ENCODE results near the gene ARHGAP10.
A peak's percentile ranks its signal among the peaks of the same experiment; 100 is the strongest.

Gene ARHGAP10

DNA sequence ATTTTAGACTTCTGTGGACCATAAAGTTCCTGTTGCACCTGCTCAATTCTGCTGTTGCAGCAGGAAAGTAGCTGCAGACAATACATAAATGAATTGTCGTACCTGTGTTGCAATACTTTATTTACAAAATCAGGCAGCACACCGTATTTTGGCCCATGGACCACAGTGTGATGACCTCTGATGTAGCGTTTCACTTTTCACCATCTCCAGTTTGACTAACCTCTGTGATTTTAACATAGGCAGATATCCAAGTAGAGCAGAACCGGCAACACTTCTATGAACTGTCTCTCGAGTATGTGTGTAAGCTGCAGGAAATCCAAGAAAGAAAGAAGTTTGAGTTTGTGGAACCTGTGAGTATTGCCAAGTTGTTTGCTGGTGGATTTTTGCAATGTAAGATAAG is 132.7 kb downstream of the ARHGAP10 start:
- H3K9me3 ChIP-seq: no peaks in the 10 kb centered on the region
- TF ChIP-seq, protein P1, sequence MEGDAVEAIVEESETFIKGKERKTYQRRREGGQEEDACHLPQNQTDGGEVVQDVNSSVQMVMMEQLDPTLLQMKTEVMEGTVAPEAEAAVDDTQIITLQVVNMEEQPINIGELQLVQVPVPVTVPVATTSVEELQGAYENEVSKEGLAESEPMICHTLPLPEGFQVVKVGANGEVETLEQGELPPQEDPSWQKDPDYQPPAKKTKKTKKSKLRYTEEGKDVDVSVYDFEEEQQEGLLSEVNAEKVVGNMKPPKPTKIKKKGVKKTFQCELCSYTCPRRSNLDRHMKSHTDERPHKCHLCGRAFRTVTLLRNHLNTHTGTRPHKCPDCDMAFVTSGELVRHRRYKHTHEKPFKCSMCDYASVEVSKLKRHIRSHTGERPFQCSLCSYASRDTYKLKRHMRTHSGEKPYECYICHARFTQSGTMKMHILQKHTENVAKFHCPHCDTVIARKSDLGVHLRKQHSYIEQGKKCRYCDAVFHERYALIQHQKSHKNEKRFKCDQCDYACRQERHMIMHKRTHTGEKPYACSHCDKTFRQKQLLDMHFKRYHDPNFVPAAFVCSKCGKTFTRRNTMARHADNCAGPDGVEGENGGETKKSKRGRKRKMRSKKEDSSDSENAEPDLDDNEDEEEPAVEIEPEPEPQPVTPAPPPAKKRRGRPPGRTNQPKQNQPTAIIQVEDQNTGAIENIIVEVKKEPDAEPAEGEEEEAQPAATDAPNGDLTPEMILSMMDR (IDR thresholded peaks at IDR 0.05): no peak
- peaks cover 17 to 34% (median 19%) of the 10 kb centered on the region in 3 donors for H3K36me3 ChIP-seq
- H3K27ac ChIP-seq: peak overlapping the region; percentile 66 to 75
- DNase-seq: no peak
- H3K4me3 ChIP-seq: no peak overlapping the region
- intact Hi-C loops (cut with DNase I; ENCODE audit: low total_unique reads): loop anchor here (5.0 to 10.0 kb wide), 2 partner anchors 132 to 250 kb away; partner anchors contain the start of genes ARHGAP10 and TMEM184C
- H3K27me3 ChIP-seq: no peaks in the 10 kb centered on the region
- H3K4me1 ChIP-seq: peaks cover 0 to 70% (median 44%) of the 10 kb centered on the region in 4 donors

- peaks cover 19 to 34% (median 20%) of the 10 kb centered on the region in 3 donors for H3K36me3 ChIP-seq
- H3K4me3 ChIP-seq: no peak overlapping the region
- peak overlapping the region; percentile 46 to 75 for H3K27ac ChIP-seq
- peaks cover 0 to 57% (median 40%) of the 10 kb centered on the region in 4 donors for H3K4me1 ChIP-seq
- H3K9me3 ChIP-seq: no peaks in the 10 kb centered on the region
- intact Hi-C loops (cut with DNase I; ENCODE audit: low total_unique reads): loop anchor here (2.0 to 10.0 kb wide), 2 partner anchors 157 to 251 kb away; partner anchors contain the start of gene TMEM184C
- no peaks in the 10 kb centered on the region for H3K27me3 ChIP-seq
- DNase-seq: no peak
- TF ChIP-seq, protein P1 (IDR thresholded peaks at IDR 0.05): no peak
Observed at GRCh38 chr4:147865926-147866325, 134.0 kb downstream of the ARHGAP10 start.

GRCh38 chr4:147866532-147867271 is 134.8 kb downstream of the ARHGAP10 start:
- H3K4me3 ChIP-seq: no peak overlapping the region
- no peaks in the 10 kb centered on the region for H3K9me3 ChIP-seq
- TF ChIP-seq, protein P1 (IDR thresholded peaks at IDR 0.05): peak; percentile 98 to 100
- peaks cover 0 to 49% (median 32%) of the 10 kb centered on the region in 4 donors for H3K4me1 ChIP-seq
- peaks cover 19 to 28% (median 20%) of the 10 kb centered on the region in 3 donors for H3K36me3 ChIP-seq
- intact Hi-C loops (cut with DNase I; ENCODE audit: low total_unique reads): loop anchor here (2.0 to 10.0 kb wide), 2 partner anchors 158 to 252 kb away; partner anchors contain the start of gene TMEM184C
- DNase-seq: peak; percentile 93 to 95
- H3K27me3 ChIP-seq: no peaks in the 10 kb centered on the region
- H3K27ac ChIP-seq: peak overlapping the region; percentile 46 to 75

DNA sequence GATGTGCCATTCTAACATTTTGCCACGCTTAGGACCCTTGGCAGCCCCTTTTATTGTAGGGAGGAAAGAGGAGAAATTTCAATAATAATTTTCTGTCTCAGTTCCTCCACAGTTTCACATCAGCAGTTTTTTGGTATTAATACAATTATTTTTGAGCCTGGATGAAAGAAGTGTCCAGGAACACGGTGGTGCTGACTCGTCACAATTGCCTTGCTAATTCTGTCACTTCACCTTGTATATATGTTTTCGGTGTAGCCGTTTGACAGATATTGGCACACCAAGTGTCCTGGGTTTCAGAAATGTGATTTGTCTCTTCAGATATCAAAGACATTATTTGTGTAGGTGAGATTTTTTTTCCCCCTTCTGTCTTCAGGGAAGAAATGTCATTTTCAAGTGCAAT is 142.2 kb downstream of the ARHGAP10 start:
- Histone ChIP-seq H3K36me3 (peaks cover 38 to 43% (median 40%) of the 10 kb centered on the region in 3 donors), H3K27ac (no peak overlapping the region), H3K4me3 (no peak overlapping the region), H3K4me1 (peaks cover 0 to 4% (median 0%) of the 10 kb centered on the region in 4 donors), H3K9me3 (no peaks in the 10 kb centered on the region), H3K27me3 (no peaks in the 10 kb centered on the region)
- TF ChIP-seq, protein P1 (IDR thresholded peaks at IDR 0.05): no peak
- DNase-seq: no peak
- intact Hi-C loops (cut with DNase I; ENCODE audit: low total_unique reads): no loop called here

DNA sequence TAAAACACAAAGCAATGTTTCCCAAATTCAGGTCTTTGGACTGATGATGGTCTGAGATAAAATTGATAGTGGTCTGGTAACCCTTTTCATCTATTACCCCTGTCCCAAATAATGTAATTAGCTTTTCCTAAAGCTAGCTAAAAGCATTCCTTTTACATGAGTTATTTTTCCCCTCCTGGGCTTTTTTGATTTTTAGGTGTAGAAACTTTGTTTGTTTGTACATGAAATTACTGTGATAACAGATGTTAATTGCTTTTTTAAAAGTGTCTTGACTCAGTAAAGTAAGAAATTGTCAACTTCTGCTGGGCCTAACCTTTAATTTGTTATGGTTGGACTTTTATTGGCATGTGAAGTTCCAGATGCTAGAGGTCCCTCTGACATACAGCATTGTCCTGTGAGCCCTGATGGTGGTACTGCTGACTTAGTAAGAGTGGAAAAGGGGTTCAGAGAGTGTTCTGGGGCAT is 145.5 kb downstream of the ARHGAP10 start:
- no peaks in the 10 kb centered on the region for H3K9me3 ChIP-seq
- intact Hi-C loops (cut with DNase I; ENCODE audit: low total_unique reads): no loop called here
- peaks cover 0 to 4% (median 0%) of the 10 kb centered on the region in 4 donors for H3K4me1 ChIP-seq
- no peak for DNase-seq
- H3K4me3 ChIP-seq: no peak overlapping the region
- no peaks in the 10 kb centered on the region for H3K27me3 ChIP-seq
- H3K27ac ChIP-seq: no peak overlapping the region
- peaks cover 53 to 62% (median 60%) of the 10 kb centered on the region in 3 donors for H3K36me3 ChIP-seq
- TF ChIP-seq, protein P1 (IDR thresholded peaks at IDR 0.05): no peak

Data from tibial artery (tissue), 4 donors.